Measurements from ENCODE around the gene FIBP.
"Not testable (repeated sequence)": the region's sequence is repeated elsewhere in the genome, so short reads cannot be mapped to it uniquely, and the experiment has no call there.

FIBP gene

DNA sequence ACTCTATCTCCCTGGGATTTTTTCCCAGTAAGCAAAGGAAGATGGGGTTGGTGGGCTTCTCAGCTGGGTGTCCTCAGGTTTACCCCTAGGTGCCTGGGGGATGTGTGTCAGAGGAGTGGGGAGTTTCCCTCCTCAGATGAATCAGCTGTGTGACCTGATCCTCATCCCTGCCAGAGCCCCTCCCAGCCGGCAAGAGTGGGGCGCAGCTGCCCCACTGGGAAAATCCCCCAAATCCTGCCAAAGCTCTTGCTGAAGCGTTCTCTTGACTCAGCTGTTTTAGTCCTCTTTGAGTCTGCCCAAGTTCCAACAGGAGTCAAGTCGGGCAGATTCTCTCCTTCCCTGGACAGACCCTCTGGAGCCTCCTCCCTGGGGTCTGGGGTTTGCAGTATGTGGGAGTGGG lies 24.6 kb upstream of the FIBP start:
- no peak for DNase-seq

DNA sequence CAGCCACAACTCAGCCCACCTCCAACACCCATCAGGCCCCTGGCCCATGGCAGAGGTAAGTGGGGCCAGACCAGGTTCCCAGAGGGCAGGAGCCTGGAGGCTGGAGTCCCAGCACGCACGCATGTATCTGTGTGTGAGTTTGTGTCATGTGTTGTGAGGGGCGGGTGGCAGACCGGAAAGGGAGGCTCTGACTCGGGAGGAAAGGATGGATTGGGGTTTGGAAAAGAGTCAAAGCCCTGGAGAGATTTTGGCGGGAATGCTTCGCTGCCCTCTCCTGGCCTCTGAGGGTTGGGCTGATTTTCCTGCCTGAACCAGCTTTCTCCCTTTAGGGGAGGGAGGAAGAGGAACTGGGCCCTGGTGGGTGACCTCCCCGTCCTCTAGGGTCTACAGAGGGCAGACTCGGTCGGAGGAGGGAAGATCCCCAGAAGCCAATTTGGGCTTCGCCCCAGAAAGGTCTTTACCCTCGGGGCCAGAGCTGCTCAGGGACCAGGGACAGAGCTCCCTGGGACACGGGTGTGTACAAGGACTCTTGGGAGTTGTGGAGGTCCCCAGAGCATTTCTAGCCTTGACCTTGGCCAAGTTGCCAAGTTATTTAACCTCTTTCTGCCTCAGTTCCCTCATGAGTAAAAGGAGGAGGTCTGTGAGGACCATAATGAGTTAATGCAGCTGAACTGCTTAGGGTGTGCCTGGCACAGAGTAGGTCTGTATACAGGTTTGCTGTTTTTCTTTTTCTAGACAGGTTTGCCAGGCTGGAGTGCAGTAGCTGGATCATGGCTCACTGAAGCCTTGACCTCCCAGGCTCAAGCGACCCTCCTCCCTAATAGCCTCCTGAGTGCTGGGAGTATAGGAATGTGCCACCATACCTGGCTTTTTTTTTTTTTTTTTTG lies 23.7 kb upstream of the FIBP start:
- no peak for DNase-seq

- DNase-seq = no peak
Measured at GRCh38 chr11:65907878-65908277, 19.6 kb upstream of the FIBP start.

DNA sequence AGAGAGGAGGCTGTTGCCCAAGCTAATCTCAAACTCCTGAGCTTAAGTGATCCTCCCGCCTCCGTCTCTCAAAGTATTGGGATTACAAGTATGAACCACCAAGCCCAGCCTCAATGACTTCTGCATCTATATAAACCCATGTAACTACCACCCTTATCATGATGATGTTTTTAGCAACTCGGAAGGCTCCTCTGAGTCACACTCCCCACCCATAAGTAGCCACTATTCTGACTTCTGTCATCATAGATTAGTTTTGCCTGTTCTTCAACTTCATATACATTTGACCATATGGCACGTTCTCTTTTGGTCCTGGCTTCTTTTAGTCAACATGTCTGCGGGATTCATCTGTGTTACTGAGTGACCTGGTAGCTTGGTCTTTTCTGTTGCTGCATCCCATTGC lies 18.3 kb upstream of the FIBP start:
- DNase-seq = no peak

DNA sequence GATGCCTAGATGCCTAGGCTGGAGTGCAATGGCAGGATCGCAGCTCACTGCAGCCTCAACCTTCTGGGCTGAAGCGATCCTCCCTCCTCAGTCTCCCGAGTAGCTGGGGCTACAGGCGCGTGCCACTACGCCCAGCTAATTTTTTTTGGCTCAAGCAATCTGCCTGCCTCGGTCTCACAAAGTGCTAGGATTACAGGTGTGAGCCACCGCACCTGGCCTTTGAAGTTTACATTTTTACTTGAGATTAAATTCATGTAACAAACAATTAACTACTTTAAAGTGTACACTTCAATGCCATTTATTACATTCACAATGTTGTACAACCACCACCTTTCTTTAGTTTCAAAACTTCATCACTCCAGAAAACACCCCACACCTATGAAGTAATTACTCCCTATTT lies 15.4 kb upstream of the FIBP start:
- no peak for DNase-seq

GRCh38 chr11:65903068-65903481 lies 14.8 kb upstream of the FIBP start:
- DNase-seq = no peak

DNA sequence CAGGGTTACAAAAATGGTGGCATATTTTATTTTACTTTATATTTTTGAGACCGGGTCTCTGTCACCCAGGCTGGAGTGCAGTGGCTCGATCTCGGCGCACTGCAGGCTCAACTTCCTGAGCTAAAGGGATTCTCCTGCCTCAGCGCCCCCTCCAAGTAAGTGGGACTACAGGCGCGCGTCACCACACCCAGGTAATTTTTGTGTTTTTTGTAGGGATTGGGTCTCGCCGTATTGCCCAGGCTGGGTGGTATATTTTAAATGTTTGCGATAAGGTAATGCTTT lies 12.6 kb upstream of the FIBP start:
- DNase-seq = no peak

- DNase-seq = no peak
Measured at GRCh38 chr11:65900125-65900898, 12.0 kb upstream of the FIBP start, which contains the start of gene FOSL1. Gene FOSL1, minus strand, starts transcription at chr11:65900388. Its CDS starts 49 bp downstream, at chr11:65900339.

DNA sequence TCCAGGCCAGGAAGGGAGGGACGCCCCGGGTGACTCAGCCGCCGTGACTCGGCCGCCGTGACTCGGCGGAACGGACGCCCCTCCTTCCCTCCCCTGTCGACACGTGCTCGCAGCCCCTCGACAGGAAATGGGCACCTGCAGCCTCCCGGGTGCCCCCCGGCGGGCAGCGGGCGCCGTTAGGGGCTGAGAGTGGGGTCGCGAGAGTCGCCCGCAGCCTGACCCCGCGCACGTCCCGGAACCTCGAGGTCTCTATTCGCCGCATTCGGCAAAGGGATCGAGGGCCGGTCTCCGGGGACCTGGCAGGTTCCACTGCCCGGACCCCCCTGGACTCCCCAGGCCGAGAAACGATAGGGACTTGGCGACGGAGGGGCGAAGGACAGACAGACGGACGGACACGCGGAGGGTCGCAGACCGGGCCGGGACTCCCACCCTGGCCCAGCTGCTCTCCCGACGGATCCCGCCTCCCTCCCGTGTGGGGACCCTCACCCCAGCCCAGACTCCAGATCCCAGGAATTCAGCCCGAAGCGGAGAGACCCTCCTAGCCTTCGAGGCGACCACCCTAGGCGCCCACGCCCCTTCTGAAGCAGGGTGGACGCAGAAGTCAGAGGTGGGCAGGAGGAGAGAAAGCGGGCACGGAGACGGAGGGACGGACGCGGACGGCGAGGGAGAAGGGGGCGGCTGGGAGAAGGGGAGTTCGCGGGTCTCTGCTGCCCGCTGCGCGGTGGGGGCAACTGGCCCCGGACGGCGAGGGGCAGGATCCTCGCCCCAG lies 11.3 kb upstream of the FIBP start:
- DNase-seq = no peak

DNA sequence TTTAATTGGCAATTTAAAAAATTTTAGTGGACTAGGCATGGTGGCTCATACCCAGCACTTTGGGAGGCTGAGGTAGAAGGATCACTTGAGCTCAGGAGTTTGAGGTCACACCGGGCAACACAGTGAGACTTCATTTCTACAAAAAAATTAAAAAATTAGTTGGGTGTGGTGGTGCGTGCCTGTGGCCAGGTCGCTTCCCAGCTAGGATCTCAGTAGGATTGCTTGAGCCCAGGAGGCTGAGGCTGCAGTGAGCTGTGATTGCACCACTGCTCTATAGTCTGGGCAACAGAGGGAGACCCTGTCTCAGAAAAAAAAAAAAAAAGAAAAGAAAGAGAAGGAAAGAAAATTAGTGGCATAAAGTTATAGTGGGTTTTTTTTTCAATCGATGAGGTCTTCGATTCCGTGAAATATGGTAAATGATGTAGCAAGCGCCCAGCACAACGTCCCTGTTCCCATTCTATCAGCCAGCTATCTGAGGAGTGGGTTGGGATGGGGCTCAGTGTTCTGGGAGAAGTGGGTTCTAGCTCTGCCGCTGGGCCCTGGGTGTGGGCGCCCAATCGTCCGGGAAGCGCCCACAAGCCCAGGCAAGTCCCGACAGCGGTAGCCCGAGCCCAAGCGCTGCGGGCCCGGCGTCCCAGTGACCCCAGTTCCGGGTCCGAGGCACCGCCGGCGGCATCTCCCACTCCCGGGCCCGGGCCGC lies 10.5 kb upstream of the FIBP start:
- no peak for DNase-seq

DNA sequence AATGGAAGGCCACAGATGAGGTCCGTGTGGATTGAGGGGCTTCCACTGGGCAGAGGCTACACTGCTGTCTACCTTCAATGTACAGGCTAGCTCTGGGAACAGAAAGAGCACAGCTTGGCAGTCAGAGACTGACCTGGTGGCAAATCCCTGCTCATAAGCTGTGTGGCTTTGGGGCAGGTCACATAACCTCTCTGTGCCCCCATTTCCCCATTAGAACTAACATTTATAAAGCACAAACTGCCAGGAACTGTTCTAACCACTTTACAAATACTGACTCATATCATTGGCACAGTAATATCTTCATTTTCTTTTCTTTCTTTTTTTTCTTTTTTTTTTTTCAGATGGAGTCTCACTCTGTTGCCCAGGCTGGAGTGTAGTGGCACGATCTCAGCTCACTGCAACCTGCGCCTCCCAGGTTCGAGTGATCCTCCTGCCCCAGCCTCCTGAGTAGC lies 8.8 kb upstream of the FIBP start:
- DNase-seq = no peak

- DNase-seq = no peak
Measured at GRCh38 chr11:65896034-65896999, 8.0 kb upstream of the FIBP start.

DNA sequence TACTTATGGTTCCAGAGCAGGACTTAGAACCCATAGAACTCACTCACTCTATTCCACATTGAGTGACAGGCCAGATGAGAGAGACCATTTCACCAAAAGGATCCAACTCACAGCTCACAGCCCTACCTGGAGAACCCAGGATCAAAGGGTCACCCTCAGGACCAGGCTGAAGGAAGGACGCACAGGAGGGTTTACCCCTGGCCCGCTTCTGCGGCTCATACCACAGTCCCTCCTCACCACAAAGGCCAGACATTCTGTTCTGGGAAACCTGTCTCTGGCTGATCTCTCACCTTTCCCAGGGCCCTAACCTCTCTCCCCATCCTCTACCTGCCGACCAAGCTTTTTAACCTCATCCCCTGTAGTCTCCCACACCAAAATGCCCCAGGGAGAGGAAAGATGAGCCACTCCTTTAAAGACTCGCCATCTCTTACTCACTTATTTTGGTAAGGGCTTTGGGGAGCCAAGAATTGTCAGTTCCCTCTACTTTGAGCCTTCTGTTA lies 7.3 kb upstream of the FIBP start:
- no peak for DNase-seq

GRCh38 chr11:65894034-65894591 lies 5.8 kb upstream of the FIBP start:
- DNase-seq = no peak

DNA sequence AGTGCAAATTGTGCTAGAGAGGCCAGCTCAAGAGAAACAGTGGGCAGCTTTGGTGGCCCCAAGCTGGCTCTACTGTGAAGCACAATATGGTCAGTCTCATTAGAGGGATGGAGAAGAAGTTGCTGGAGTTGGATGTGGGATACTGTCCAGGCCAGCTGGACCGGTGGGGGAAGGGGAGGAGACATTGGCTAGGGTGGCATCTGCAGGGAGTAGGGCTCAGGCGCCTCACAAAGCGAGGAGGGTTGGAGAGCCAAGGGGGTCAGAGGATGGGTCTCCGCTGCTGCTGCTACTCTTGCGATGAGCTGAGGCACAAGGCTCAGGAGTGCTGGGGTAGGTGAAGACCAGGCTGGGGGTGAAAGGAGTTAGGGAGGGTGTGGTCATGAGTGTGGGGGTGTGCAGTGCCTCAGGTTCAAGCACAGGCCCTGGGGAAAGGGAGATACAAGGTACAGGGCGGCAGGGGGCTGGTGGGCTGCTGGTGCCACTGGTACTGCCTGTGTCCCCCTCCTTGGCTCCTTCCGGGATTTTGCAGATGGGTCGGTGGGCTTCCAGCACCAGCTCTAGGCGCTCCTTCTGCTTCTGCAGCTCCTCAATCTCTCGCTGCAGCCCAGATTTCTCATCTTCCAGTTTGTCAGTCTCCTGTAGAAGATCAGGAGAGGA lies 4.5 kb upstream of the FIBP start:
- no peak for DNase-seq

- DNase-seq = not testable (repeated sequence)
Measured at GRCh38 chr11:65892137-65892540, 3.9 kb upstream of the FIBP start.

GRCh38 chr11:65891219-65892136 lies 3.2 kb upstream of the FIBP start:
- DNase-seq = no peak

- peak; percentile 58 for DNase-seq
Measured at GRCh38 chr11:65890324-65891218, 2.3 kb upstream of the FIBP start, which contains the start of gene CCDC85B. Gene CCDC85B, plus strand, starts transcription at chr11:65890673. Its CDS starts 111 bp downstream, at chr11:65890784.
